Mesenteric fat pad (tissue), 1 donor: ENCODE results near the gene PFKL. TPM values are rescaled to one million over a fixed set of nuclear protein-coding genes. Genes with fewer than 3 reads are reported as not detected.

Source experiments
- DNase-seq: peaks from one replicate; pipeline ENCODE4 v3.0.0-alpha.2; 2020; ENCODE audit warnings: low spot score
- long read RNA-seq: library from polyadenylated mRNA; unstranded; transcript quantifications from one replicate; pipeline ENCODE4 v2.0.0, GENCODE V29; 2020
- total RNA-seq: library from RNA; stranded (reverse); fragmentation: NEBNext Ultra II Directional; extraction: Animal tissue kit (Norgen Biotek cat#: 25700); gene quantifications from one replicate; pipeline ENCODE4 v1.2.1, GENCODE V29; 2021
- donor health status: DM: yes; HTN: yes; CAD: no.

Gene PFKL
- total RNA-seq: 113 TPM
- long read RNA-seq, transcript PFKL-201 (22 exons, 2,912 nt): major isoform, 636 of 932 reads
- long read RNA-seq, partial matches to known transcripts: 205 of 932 reads
- long read RNA-seq, other reads (novel, unspliced or antisense): 82 of 932 reads

- peak; percentile 93 for DNase-seq
These were observed at the start of gene PFKL for GRCh38 chr21:44299458-44300261. Gene PFKL (plus strand): TSS chr21:44300053. CDS start chr21:44300106, 53 bp downstream.

- DNase-seq: no peak
These were observed 45.8 kb upstream of the PFKL start for GRCh38 chr21:44253832-44254710.

- DNase-seq: no peak
These were observed 44.3 kb upstream of the PFKL start for GRCh38 chr21:44255511-44255981.

GRCh38 chr21:44258056-44258725, 41.7 kb upstream of the PFKL start:
- DNase-seq: no peak

GRCh38 chr21:44259082-44259705, 40.7 kb upstream of the PFKL start:
- no peak for DNase-seq

- DNase-seq: no peak
These were observed 39.8 kb upstream of the PFKL start for GRCh38 chr21:44260066-44260465.

GRCh38 chr21:44260791-44261631, 38.8 kb upstream of the PFKL start:
- DNase-seq: no peak

GRCh38 chr21:44261675-44262295, 38.1 kb upstream of the PFKL start, which contains the start of gene DNMT3L:
Gene DNMT3L (minus strand): TSS chr21:44261897. CDS start chr21:44261259, 638 bp downstream.
- DNase-seq: no peak

GRCh38 chr21:44262338-44263056, 37.4 kb upstream of the PFKL start:
- DNase-seq: no peak

- no peak for DNase-seq
These were observed 36.6 kb upstream of the PFKL start for GRCh38 chr21:44263221-44263760.

- no peak for DNase-seq
These were observed 36.1 kb upstream of the PFKL start for GRCh38 chr21:44263768-44264167.

GRCh38 chr21:44265734-44266270, 34.1 kb upstream of the PFKL start:
- DNase-seq: no peak

- no peak for DNase-seq
These were observed 32.2 kb upstream of the PFKL start for GRCh38 chr21:44267655-44268142.

- DNase-seq: no peak
These were observed 30.8 kb upstream of the PFKL start for GRCh38 chr21:44269090-44269489.

- DNase-seq: no peak
These were observed 28.1 kb upstream of the PFKL start for GRCh38 chr21:44271558-44272283.

GRCh38 chr21:44272284-44272858, 27.5 kb upstream of the PFKL start:
- DNase-seq: no peak

GRCh38 chr21:44273046-44273445, 26.8 kb upstream of the PFKL start:
- no peak for DNase-seq
